ENCODE measurements around the gene TLR4.

The TLR4 gene

DNA sequence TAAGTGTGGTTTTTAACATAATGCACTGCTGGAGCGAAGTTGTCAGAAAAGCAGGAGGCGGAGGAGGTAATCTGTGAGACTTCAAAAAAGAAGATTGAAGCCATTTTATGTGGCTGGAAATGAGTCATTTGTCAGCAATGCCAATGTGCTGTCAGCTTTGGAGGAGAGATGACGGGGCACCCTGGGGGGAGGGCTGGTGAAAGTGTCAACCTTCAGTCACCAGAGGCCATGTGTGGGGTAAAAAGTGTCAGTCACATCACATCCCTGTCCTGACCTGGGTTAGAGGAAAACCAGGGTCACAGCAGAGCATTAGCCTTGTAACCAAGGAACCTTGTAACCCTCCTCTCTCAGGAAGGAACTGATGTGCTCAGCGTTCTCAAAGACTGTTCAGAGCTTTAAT, 59.1 kb downstream of the TLR4 start:
- Histone ChIP-seq H3K36me3 (ENCODE audit: insufficient read depth, low read length) (no peaks in the 10 kb centered on the region), H3K4me3 (no peak overlapping the region), H3K9me3 (ENCODE audit: low read depth, low read length) (no peaks in the 10 kb centered on the region), H3K9ac (ENCODE audit: insufficient read length) (no peak overlapping the region), H3K27ac (no peak overlapping the region)
- TF ChIP-seq EZH2 (IDR thresholded peaks at IDR 0.05), result no peak
- TF ChIP-seq POLR2AphosphoS5 (IDR thresholded peaks at IDR 0.05; ENCODE audit: borderline replicate concordance, low read depth, low read length), result no peak
- TF ChIP-seq FOXP2 (optimal IDR thresholded peaks at IDR 0.05; ENCODE audit: control extremely low read depth, extremely low read length, insufficient read depth), result no peak
- no peak for DNase-seq (ENCODE audit: low read depth, low spot score)

GRCh38 chr9:117768750-117769395, 64.7 kb downstream of the TLR4 start:
- no peaks in the 10 kb centered on the region for H3K36me3 ChIP-seq (ENCODE audit: insufficient read depth, low read length)
- H3K4me3 ChIP-seq, result no peak overlapping the region
- H3K9ac ChIP-seq (ENCODE audit: insufficient read length), result no peak overlapping the region
- no peak for TF ChIP-seq FOXP2 (optimal IDR thresholded peaks at IDR 0.05; ENCODE audit: control extremely low read depth, extremely low read length, insufficient read depth)
- no peak for TF ChIP-seq EZH2 (IDR thresholded peaks at IDR 0.05)
- no peak for TF ChIP-seq POLR2AphosphoS5 (IDR thresholded peaks at IDR 0.05; ENCODE audit: borderline replicate concordance, low read depth, low read length)
- no peak for DNase-seq (ENCODE audit: low read depth, low spot score)
- H3K27ac ChIP-seq, result no peak overlapping the region
- no peaks in the 10 kb centered on the region for H3K9me3 ChIP-seq (ENCODE audit: low read depth, low read length)

GRCh38 chr9:117771136-117771535, 66.9 kb downstream of the TLR4 start:
- no peaks in the 10 kb centered on the region for H3K9me3 ChIP-seq (ENCODE audit: low read depth, low read length)
- TF ChIP-seq FOXP2 (optimal IDR thresholded peaks at IDR 0.05; ENCODE audit: control extremely low read depth, extremely low read length, insufficient read depth) (no peak), EZH2 (IDR thresholded peaks at IDR 0.05) (no peak), POLR2AphosphoS5 (IDR thresholded peaks at IDR 0.05; ENCODE audit: borderline replicate concordance, low read depth, low read length) (no peak)
- H3K9ac ChIP-seq (ENCODE audit: insufficient read length), result no peak overlapping the region
- H3K36me3 ChIP-seq (ENCODE audit: insufficient read depth, low read length), result no peaks in the 10 kb centered on the region
- no peak overlapping the region for H3K27ac ChIP-seq
- DNase-seq (ENCODE audit: low read depth, low spot score), result no peak
- no peak overlapping the region for H3K4me3 ChIP-seq

- no peak overlapping the region for H3K27ac ChIP-seq
- TF ChIP-seq FOXP2 (optimal IDR thresholded peaks at IDR 0.05; ENCODE audit: control extremely low read depth, extremely low read length, insufficient read depth) (no peak), EZH2 (IDR thresholded peaks at IDR 0.05) (no peak), POLR2AphosphoS5 (IDR thresholded peaks at IDR 0.05; ENCODE audit: borderline replicate concordance, low read depth, low read length) (no peak)
- no peak for DNase-seq (ENCODE audit: low read depth, low spot score)
Measured at GRCh38 chr9:117772960-117773359, 68.8 kb downstream of the TLR4 start.

More at GRCh38 chr9:117772960-117773359, 68.8 kb downstream of the TLR4 start:
- Histone ChIP-seq H3K4me3 (no peak overlapping the region), H3K9me3 (ENCODE audit: low read depth, low read length) (no peaks in the 10 kb centered on the region), H3K36me3 (ENCODE audit: insufficient read depth, low read length) (no peaks in the 10 kb centered on the region), H3K9ac (ENCODE audit: insufficient read length) (no peak overlapping the region)

Measured in SK-N-MC (cell line).